Activated gamma-delta T cell treated with anti-CD3 and anti-CD28 coated beads, Interleukin-2, amount 50 U/mL, for 16 hours (primary cell): ENCODE results near the gene EEFSEC.

ENCODE experiments used
- DNase-seq: peaks from one replicate; pipeline ENCODE4 v3.0.0-alpha.2; 2020; ENCODE audit warnings: low read depth

EEFSEC gene

DNA sequence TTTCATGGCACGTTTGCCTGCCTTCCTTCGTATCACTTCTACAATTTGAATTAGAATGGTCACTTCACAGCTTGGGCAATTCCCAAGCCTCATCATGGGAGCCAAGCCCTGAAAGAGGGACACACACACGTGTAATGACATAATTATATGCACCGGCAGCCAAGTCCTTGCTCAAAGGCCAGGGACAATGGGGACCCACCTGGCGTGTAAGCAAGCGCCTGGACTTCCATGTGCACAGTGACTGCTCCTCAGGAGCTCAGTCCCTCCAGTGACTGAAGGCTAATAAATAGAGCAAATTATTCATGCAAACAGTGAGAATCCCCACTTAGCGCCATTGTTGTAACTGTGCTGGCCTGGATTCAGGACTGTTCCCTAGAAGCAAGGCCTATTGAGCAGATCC lies 198.3 kb downstream of the EEFSEC start:
- DNase-seq, result no peak

GRCh38 chr3:128352326-128352725 lies 199.0 kb downstream of the EEFSEC start:
- no peak for DNase-seq

DNA sequence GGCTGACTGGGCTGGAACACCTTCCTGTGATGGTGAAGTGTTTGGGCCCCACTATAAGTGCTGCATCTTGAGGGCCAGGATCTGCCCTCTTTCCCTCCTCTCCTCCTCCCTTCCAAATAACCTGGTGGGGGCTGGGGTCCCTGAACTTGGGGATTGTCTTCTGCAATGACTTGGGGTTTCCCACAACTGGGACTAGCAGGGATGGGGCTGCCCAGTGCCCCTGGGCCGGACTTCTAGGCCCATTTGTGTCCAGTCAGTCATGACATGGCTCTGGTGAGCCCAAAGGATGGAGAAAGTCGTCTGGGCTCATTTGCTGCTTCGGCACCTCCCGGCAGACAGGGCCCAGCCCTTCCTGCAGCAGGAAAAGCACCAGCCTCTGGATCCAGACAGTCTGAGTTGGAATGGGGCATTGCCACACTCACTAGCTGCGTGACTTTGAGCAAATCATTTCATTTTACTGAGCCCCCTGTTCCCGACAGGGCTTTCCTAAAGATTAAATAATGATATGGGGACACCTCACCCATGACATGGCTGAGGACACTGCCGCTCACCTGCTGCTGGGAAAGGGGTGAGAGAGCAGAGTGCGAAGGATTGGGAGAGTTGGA lies 200.2 kb downstream of the EEFSEC start:
- no peak for DNase-seq

- DNase-seq, result no peak
Measured at GRCh38 chr3:128353991-128354687, 200.9 kb downstream of the EEFSEC start.

GRCh38 chr3:128354788-128355542 lies 201.7 kb downstream of the EEFSEC start:
- no peak for DNase-seq

DNA sequence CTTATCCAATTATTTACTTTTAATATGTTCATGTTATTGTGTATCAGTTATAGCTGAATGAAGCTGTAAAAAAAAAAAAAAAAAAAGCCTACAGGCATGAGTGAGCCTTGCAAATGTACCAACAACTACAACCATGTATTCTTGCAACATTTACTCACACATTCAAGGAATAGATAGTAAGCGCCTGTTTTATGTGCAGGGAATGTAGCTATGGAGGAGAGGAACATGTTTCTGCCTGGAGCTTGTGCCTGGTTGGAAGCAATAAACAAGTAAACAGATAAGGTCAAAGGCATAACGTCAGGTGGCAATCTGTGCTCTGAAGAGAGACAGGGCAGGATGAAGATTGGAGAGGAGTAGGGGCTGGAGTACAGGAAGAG lies 202.2 kb downstream of the EEFSEC start:
- DNase-seq, result no peak

GRCh38 chr3:128356822-128357221 lies 203.5 kb downstream of the EEFSEC start:
- DNase-seq, result no peak

DNA sequence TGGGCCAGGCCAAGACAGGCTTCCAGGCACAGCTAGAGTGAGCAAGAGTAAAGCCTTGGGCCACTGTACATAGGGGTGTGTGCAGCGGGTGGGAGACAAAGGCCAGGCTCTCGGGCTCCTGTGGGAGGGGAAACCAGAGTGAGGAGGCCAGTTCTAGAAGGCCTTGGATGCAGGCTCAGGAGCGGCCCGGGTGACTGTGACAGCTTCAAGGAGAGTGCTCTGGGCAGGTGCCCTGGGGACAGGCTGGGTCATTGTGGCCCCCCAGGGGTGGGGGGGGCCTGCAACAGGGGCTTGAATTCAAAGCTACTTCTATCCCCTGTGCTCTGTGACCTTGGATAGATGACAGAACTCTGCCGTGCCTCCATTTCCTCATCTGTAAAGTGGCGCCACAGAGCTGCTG lies 204.3 kb downstream of the EEFSEC start:
- no peak for DNase-seq

GRCh38 chr3:128358156-128358895 lies 205.0 kb downstream of the EEFSEC start:
- no peak for DNase-seq

DNA sequence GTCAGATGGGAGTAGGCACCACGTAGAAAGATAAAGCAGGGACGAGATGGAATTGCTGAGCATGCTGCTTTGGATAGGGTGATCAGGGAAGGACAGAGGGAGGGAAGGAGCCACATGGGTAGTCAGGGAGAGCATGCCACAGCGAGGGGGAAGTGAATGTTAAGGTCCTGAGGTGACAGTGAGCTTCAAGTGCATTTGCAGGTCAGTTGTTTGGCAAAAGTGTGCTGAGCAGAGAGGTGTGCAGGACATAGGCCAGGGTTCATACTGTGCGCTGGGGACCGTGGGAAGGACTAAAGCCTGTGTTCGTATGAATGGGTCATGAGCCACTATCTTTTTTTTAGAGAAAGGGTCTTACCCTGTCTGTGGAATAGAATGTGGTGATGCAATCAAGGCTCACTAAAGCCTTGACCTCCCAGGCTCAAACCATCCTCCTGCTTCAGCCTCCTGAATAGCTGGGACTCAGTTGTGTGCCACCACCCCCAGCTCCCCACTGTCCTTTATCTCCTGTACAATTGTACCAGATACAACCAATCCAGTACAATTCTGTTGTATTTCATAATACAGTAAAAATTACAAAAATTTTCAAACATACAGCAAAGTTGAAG lies 205.9 kb downstream of the EEFSEC start:
- DNase-seq, result no peak

DNA sequence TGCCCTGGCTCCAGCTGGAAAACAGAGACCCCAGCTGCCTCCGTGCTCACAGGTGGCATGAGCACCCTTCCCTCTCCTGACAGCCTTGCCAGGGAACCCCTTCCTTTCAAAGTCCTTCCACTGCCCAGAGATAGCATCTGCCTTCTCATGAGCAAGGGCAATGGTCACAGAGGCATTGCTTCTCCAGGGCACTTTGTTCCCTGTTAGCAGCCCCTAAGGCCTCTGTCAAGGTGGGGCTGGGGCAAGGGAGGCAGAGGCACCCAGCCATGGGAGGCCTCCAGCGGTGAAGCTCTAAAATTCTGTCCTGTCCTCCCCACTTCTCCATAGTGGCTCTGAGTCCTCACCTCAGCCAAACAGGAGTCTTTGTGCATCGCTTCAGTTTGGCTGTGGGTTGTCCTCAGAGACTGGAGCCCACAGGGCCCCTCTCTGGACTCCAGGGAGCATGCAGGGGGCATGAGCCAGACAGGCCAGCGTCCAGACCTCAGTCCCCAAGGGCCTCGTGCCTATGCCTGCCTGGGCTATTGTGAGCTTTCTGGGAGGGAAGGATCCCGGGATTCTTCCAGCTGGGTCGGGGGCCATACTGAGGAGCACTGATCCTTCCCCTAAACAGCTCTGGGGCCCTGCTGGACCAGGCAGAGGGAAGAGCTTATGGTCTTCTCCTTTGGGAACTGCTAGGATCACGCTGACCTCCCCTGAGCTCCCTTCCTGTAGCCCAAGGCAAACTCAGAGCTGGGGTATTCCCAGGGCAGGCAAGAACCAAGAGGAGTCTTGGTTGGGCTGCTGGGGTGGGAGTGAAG lies 206.8 kb downstream of the EEFSEC start:
- no peak for DNase-seq

GRCh38 chr3:128360705-128361271 lies 207.5 kb downstream of the EEFSEC start:
- DNase-seq, result no peak

GRCh38 chr3:128362026-128362965 lies 209.0 kb downstream of the EEFSEC start:
- no peak for DNase-seq

DNA sequence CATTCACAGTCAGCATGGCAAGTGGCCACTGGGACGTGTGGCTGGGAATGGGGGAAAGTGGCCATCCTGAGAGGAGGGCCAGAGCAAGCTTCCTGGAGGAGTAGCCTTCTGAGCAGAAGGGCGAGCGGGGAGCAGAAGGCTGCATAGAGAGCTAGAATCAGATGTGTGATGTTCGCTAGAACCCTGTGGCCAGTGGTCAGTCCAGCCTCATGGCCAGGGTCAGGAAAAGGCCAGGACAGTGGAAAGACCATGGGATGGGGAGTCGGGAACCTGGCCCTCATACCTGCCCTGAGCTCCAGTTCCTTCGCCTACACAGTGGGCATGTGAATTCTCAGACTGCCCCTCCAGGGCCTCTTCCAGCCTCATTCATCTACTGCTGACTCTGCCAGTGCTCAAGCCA lies 211.0 kb downstream of the EEFSEC start:
- DNase-seq, result no peak

DNA sequence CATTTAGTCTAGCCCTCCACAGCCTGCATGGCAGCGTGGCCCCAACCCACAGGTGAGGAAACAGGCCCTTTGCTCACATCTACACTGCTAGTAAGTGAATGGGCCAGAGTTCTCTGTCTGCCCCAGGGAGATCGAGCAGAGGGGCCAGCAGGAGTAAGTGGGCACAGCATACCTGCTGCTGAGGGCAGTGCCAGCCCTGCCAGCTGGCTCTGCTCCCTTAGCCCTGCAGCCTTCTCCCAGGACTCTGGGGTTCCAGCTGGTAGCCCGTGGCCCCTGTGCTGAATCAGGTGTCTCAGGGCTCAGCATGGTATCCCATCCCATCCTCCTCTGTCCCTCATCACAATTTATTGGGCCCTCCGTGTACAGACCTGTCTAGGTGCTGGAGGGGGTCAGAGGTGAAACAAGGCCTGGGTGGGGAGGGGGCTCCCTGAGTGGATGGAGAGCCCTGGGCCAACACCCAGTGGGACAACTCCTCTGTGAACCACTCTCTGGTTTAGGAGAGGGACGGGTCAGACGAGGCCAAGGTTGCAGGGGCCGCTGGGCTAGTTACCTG lies 211.6 kb downstream of the EEFSEC start:
- DNase-seq, result no peak

GRCh38 chr3:128366136-128366535 lies 212.9 kb downstream of the EEFSEC start:
- no peak for DNase-seq

DNA sequence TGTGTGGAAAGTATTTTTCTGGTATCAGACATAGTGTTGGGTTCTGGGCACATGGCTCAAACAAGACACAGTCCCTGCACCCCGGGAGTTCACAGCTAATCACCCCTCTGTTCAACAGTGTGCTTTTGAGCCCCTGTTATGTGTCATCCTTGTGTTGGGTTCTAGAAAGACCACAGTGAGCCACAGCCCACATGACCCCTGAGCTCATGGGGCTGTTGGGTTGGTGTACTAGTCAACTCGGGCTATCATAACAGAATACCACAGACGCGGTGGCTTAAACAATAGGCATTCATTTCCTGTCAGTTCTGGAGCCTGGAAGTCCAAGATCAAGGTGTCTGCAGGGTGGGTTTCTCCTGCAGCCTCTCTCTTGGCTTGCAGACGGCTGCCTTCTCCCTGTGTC lies 213.4 kb downstream of the EEFSEC start:
- no peak for DNase-seq

DNA sequence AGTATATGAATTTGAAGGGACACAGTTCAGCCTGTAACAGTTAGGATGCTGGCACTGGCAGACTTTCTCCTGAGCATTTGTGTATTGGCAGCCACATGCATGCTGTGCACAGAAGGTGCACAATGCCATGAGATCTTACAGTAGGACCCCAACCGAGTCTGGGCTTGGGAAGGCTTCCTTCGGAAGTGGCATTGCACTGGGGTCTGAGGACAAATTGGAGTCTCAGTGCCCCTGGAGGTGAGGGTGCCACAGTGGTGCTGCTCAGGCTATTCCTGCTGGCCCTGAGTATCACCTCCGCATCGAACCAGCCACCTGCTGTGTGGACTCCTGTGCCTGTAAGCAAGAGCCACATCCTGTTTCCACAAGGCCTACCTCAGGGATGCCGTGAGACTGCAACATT lies 213.9 kb downstream of the EEFSEC start:
- no peak for DNase-seq

DNA sequence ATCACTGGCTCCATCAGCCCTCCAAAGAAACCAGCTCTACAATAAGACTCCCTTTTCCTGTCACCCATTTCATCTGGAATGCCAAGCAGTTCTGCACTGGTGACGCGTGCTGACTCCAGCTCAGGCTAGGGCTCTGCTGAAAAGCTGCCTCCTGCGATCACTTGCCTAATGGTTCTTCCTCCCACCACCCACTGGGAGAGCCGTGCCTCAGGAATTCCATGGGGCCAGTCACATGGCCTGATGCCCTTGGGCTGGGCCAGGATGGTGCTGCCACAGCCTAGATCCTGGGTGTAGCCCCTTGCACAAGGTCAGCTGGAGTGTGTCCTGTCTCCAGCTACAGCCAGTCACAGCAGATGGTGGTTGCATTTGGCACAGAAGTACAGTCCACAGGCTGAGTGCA lies 214.5 kb downstream of the EEFSEC start:
- DNase-seq, result no peak

DNA sequence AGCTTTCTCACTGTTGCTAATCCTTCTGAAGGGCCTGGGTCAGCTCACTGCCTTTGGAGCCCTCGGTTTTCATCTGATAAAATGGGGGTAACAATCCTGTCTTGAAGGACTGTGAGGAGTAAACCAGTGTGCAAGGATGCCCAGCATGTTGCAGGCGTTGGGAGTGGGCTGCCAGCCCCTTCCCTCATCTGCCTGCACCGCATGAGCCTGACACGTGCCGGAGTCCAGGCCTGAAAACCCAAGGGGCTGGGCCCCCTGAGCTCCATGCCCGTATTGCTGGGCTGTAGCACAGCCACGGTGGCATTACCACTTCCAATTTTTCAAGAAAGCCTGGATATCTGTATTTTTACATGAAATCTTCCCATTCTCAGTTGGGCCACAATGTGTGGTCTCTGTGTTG lies 215.3 kb downstream of the EEFSEC start:
- DNase-seq, result no peak
